KOPT-K1 (cell line): ENCODE results near the gene NEGR1.

Source experiments
- H3K27ac ChIP-seq: fragments of 200-600 bp; sonication (generic); 2 replicates; pipeline ENCODE4 v1.5.1; 2016; ENCODE audit warnings: antibody characterized with exemption, mild to moderate bottlenecking, low read depth, low read length; ENCODE audit not compliant: poor library complexity, severe bottlenecking
- H3K36me3 ChIP-seq: fragments of 200-600 bp; sonication (generic); 2 replicates; pipeline ENCODE4 v1.5.1; 2017; ENCODE audit warnings: antibody characterized with exemption, mild to moderate bottlenecking, low read length, moderate library complexity; ENCODE audit not compliant: insufficient read depth
- H3K9me3 ChIP-seq: fragments of 200-600 bp; sonication (generic); 2 replicates; pipeline ENCODE4 v1.5.1; 2017; ENCODE audit warnings: antibody characterized with exemption, low read length, mild to moderate bottlenecking; ENCODE audit not compliant: insufficient read depth, poor library complexity, severe bottlenecking

NEGR1 gene

DNA sequence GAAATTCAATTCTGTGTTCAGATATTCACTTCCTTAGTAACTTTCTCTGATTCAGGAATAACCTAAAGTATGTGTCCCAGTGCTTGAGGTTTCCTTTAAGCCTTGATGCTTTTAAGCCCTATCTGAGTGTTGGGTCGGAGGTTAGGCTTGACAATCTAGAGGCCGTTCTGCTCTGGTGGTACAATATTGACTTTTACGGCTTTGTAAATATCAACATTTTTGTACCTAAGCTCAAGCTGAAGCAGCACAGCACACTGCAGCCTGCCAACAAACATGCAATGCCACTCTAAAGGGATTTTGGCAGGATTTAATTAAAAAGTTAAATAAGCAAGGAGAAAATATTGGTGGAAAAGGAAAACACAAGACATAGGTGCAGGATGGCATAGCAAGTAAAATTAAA is 279.2 kb downstream of the NEGR1 start:
- Histone ChIP-seq H3K9me3 (no peaks in the 10 kb centered on the region), H3K27ac (no peak overlapping the region), H3K36me3 (no peaks in the 10 kb centered on the region)

GRCh38 chr1:72000809-72001208 is 281.5 kb downstream of the NEGR1 start:
- Histone ChIP-seq H3K9me3 (no peaks in the 10 kb centered on the region), H3K36me3 (no peaks in the 10 kb centered on the region), H3K27ac (no peak overlapping the region)

DNA sequence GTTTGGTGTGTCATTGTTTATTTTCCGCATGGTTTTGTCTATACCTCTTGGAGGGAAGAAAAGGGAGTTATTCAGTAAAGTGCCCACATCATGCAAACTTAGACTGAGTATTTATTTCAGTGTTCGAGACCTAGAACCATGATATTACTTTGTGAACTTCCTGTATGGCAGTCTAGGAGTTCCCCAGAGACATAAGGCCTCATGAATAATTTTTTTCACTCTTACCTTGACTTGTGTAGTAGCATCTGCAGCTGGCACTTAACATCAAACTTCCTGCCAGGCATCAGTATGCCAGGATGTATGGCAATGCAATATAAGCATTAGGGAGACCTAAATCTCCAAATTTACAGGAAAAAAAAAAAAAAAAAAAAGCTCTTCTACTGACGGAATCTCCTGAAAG is 287.7 kb downstream of the NEGR1 start:
- H3K9me3 ChIP-seq: no peaks in the 10 kb centered on the region
- H3K36me3 ChIP-seq: no peaks in the 10 kb centered on the region
- no peak overlapping the region for H3K27ac ChIP-seq

GRCh38 chr1:71987181-71987580 is 295.2 kb downstream of the NEGR1 start:
- no peaks in the 10 kb centered on the region for H3K9me3 ChIP-seq
- H3K36me3 ChIP-seq: no peaks in the 10 kb centered on the region
- H3K27ac ChIP-seq: no peak overlapping the region

DNA sequence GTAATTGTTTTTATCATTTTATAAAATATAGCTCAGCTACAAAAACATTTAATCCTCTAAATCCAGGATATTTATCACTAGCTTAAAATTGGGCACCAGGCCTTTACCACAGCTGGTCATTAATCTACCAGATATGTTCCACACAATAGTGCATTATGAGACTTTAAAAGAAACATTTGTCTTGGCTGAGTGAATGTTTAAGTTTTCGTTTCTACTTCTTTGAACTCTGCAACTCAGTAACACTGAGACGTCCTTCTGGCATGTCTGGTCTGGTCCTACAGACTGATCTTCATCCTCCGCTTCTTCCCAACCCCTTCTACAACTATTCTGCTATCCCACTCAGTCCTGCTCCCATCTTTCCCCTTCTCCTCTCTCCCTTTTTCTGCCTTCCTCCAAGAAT is 296.2 kb downstream of the NEGR1 start:
- no peak overlapping the region for H3K27ac ChIP-seq
- H3K9me3 ChIP-seq: no peaks in the 10 kb centered on the region
- H3K36me3 ChIP-seq: no peaks in the 10 kb centered on the region

- Histone ChIP-seq H3K27ac (no peak overlapping the region), H3K36me3 (no peaks in the 10 kb centered on the region), H3K9me3 (no peaks in the 10 kb centered on the region)
Measured at GRCh38 chr1:71980556-71980955, 301.8 kb downstream of the NEGR1 start.

DNA sequence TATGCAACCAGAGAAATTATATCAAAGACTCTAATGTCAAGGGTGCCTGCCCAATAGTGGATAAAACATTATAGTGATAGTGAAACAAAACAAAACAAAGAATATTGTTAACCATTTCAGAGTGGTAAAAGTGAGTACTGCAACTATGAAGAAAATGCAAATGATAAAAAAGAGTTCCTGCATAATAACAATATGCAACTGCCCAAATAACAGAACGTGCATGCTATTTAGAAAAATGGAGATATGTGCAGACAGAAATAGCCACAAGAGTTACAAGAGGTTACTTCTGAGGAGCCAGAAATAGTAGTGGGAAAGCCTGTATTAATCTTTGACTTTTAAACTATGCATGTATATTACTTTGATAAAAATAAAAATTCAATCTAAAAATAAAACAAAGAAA is 302.5 kb downstream of the NEGR1 start:
- no peak overlapping the region for H3K27ac ChIP-seq
- no peaks in the 10 kb centered on the region for H3K36me3 ChIP-seq
- H3K9me3 ChIP-seq: no peaks in the 10 kb centered on the region

GRCh38 chr1:71967670-71968069 is 314.7 kb downstream of the NEGR1 start:
- Histone ChIP-seq H3K27ac (no peak overlapping the region), H3K36me3 (no peaks in the 10 kb centered on the region), H3K9me3 (no peaks in the 10 kb centered on the region)

DNA sequence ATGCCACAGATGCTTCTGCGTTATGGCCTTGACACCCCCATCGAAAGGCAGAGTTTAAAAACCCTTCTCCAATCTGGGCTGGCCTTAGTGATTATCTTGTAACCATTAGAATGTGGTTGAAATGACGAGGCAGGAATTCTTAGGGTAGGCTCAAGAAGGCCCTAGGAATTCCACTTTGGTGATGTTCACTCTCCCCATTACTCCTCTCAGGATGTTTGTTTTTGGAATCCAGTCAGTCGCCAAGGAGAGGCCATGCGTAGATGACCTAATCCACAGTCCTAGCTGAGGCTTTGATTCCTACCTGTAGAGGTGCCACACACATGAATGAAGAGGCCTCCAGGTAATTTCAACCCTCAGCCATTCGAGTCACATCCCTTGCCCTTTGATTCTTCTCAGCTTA is 318.2 kb downstream of the NEGR1 start:
- Histone ChIP-seq H3K36me3 (no peaks in the 10 kb centered on the region), H3K27ac (no peak overlapping the region), H3K9me3 (no peaks in the 10 kb centered on the region)

- H3K9me3 ChIP-seq: no peaks in the 10 kb centered on the region
- no peaks in the 10 kb centered on the region for H3K36me3 ChIP-seq
- H3K27ac ChIP-seq: no peak overlapping the region
Measured at GRCh38 chr1:71956613-71957285, 325.6 kb downstream of the NEGR1 start.

- Histone ChIP-seq H3K9me3 (no peaks in the 10 kb centered on the region), H3K27ac (no peak overlapping the region), H3K36me3 (no peaks in the 10 kb centered on the region)
Measured at GRCh38 chr1:71950579-71950978, 331.8 kb downstream of the NEGR1 start.

DNA sequence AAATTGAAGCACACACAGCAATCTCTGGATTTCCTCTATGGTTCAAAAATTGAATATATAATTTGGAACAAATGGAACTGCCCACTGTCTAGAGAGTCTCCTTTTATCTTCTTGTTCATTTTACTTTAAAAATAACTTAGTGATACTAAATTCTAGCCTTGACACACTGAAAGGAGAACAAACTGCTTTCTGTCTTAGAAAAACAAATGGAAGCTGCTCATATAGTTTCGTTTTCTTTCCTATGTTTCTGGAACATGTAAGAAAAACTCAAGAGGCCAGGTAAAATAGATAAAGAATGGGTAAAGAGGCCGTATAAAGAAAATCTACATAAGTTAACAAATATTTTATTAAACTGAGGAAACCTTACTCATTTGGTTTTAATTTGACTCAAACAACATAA is 332.7 kb downstream of the NEGR1 start:
- Histone ChIP-seq H3K36me3 (no peaks in the 10 kb centered on the region), H3K9me3 (no peaks in the 10 kb centered on the region), H3K27ac (no peak overlapping the region)

- H3K36me3 ChIP-seq: no peaks in the 10 kb centered on the region
- H3K9me3 ChIP-seq: no peaks in the 10 kb centered on the region
- no peak overlapping the region for H3K27ac ChIP-seq
Measured at GRCh38 chr1:71948561-71948960, 333.8 kb downstream of the NEGR1 start.

DNA sequence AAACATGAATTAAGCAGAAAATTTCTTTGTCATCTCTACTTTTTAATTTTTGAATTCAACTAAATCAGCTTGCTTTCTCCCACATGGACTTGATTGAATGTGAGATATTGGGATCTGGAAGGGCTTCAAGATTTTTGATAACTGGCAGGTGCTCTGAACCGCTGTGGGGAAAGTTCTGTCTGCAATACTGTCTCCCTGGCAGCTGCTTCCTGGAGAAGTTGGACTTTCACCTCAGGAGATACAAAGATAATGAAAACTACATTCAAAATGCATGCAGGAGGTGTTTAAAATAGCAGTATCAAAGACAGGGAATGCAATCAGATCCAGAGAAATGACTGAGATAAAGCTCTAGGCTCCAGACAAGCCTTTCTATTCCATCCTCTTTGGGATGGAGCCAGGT is 338.3 kb downstream of the NEGR1 start:
- no peaks in the 10 kb centered on the region for H3K36me3 ChIP-seq
- H3K27ac ChIP-seq: no peak overlapping the region
- H3K9me3 ChIP-seq: no peaks in the 10 kb centered on the region

GRCh38 chr1:71940261-71940660 is 342.1 kb downstream of the NEGR1 start:
- Histone ChIP-seq H3K36me3 (no peaks in the 10 kb centered on the region), H3K9me3 (no peaks in the 10 kb centered on the region), H3K27ac (no peak overlapping the region)

GRCh38 chr1:71930511-71930910 is 351.8 kb downstream of the NEGR1 start:
- no peak overlapping the region for H3K27ac ChIP-seq
- H3K9me3 ChIP-seq: no peaks in the 10 kb centered on the region
- no peaks in the 10 kb centered on the region for H3K36me3 ChIP-seq
